Measurements from ENCODE around the gene C2CD2.

The C2CD2 gene

DNA sequence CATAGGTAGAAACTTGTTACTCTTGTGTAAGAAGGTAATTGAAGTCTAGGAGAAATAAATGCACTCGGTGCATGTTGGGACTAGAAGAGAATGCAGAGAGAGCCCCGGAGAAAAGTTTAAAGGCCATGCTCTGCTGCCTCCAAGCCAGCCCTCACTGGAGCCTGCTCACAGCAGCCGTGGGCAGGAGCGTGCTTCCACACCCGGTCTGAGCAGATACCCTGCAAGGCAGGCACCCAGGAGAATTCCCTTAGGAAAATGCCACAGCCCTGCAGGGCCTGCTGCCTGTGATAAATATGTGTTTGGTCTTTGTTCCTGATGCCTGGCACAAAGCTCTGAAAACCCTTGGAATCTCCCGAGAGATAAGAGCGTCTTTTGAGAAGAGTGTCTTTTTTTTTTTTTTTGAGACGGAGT is 22.8 kb downstream of the C2CD2 start:
- DNase-seq (ENCODE audit: low read depth in 1 of 2, low spot score in 1 of 2): no peak
- in situ Hi-C loops (cut with HindIII; ENCODE audit: low pct_unique_long_range_greater_than_20kb, low sequenced_read_pairs): no loop called here
- no peak for TF ChIP-seq JUND (IDR thresholded peaks at IDR 0.05; ENCODE audit: low read depth)

DNA sequence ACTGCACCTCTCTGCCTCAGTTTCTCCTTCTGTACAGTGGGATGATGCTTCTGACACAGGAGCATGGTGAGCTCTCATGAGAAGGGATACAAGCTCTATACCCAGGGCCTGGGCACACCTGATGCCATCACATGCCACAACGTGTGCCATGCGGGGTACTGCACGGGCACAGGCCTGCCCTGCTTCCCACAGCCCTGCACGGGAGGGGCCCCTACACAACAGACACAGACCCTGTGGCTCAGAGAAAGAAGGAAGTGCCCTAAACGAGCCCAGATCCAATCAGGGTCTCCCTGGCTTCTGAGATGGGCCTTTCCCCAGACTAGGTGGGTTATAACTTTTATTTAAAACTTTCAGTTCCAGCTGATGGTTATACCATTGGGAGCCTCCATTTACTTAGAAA is 24.6 kb downstream of the C2CD2 start:
- in situ Hi-C loops (cut with HindIII; ENCODE audit: low pct_unique_long_range_greater_than_20kb, low sequenced_read_pairs): no loop called here
- DNase-seq (ENCODE audit: low read depth in 1 of 2, low spot score in 1 of 2): no peak
- TF ChIP-seq JUND (IDR thresholded peaks at IDR 0.05; ENCODE audit: low read depth): no peak

DNA sequence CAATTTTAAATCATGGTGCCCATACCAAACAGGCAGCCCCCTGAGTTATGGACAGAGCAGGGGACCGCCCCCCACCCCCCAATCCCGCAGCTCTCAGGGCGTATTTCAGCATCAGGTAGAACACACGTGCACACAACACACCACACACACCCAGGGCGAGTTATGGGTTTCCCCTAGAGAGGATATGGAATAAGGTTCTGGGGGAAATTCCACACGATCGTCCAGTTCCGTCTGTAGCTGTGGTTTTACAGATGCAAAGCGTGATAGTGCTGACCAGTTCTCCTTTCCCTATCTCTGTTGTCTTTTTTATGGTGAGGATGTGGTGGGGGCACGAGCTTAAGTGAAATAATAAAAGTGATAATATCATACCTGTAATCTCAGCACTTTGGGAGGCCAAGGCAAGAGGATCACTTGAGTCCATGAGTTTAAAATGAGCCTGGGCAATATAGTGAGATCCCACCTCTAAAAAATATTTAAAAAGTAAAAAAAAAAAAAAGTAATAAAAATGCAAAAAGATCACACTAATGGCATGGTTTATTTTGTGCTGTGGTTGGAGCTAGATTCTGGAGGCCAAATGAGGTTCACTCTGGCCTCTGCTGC is 25.1 kb downstream of the C2CD2 start:
- in situ Hi-C loops (cut with HindIII; ENCODE audit: low pct_unique_long_range_greater_than_20kb, low sequenced_read_pairs): no loop called here

DNA sequence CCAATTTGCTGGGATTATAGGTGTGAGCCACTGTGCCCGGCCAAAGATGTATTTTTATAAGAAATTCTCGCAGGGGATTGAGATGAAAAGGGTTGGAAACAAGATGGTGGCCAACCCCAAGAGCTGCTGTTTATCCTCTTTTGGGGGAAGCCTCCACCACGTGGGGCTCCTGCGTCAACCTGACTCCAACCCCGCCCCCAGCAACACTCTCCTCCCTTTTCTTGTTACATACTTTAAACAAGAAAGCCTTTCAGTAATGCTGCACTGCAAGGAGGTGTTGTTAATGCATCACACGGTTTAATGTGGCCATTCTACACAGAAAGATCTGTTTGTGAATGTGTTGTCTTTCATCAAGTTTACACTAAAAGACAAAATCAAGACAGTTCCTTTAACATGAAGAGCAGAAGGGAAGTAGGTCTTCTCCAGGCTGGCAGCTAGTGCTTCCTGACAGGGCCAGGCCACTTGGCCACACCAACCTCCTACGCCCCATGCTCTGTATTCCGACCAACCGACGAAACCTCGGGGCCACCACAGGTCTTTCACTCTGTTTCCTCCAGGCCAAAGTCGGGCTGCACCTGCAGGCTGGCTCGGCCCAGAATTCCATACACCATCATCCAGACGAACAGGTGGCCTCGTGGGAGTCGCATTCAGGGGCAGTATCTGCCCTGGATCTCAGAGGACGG is 25.9 kb downstream of the C2CD2 start:
- DNase-seq (ENCODE audit: low read depth in 1 of 2, low spot score in 1 of 2): no peak
- TF ChIP-seq JUND (IDR thresholded peaks at IDR 0.05; ENCODE audit: low read depth): no peak
- in situ Hi-C loops (cut with HindIII; ENCODE audit: low pct_unique_long_range_greater_than_20kb, low sequenced_read_pairs): no loop called here

More for the DNA sequence above, 25.1 kb downstream of the C2CD2 start:
- no peak for DNase-seq (ENCODE audit: low read depth in 1 of 2, low spot score in 1 of 2)
- TF ChIP-seq JUND (IDR thresholded peaks at IDR 0.05; ENCODE audit: low read depth): no peak

DNA sequence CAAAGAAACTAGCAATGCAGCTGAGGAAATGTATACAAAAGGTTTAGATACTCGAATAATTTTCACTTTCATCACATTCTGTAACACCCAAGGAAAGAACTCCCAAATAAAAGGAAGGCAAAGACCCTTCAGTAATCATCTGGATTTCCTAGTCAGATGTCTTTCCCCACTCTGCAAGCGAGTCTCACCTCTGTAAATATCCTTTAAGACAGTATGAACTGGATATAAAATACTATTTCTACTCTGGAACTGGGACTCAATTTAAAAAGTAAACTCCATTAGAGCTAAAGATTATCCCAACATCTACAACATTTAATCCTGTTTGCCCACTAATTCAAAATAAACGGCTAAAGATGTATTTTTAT is 27.0 kb downstream of the C2CD2 start:
- no peak for DNase-seq (ENCODE audit: low read depth in 1 of 2, low spot score in 1 of 2)
- no peak for TF ChIP-seq JUND (IDR thresholded peaks at IDR 0.05; ENCODE audit: low read depth)
- in situ Hi-C loops (cut with HindIII; ENCODE audit: low pct_unique_long_range_greater_than_20kb, low sequenced_read_pairs): no loop called here

DNA sequence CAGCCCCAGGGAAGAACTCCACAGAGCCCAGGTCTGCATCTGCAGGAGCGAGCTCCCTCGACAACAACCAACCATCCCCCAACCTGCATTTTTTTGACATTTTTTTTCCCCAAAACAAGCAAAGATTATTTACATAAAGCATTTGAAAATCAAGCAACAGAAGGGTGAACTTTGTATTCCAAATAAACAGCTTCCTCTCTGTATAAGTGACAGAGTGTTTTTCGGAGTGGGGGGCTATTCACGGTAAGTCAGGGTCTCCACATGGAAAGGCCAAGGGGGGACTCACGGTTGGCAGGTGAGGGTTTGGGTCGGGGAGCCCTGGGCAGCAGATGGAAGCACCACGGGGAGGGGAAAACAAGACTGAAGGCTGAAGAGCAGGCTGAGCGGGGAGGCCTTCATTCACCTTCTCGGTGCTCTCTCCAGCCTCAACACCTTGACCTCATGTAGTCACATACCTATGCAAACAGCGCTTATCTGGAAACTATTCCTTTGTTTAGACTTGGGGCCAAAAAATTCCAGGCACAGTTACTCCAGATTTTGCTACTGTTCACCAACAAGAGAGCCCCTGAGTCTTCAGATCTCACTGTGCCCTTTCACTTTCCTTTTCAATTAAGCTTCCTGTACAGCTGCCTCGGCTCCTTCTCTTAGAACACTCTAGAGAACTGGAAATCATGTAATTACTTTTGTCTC is 27.6 kb downstream of the C2CD2 start:
- DNase-seq (ENCODE audit: low read depth in 1 of 2, low spot score in 1 of 2): peak; percentile 41 to 60
- TF ChIP-seq JUND (IDR thresholded peaks at IDR 0.05; ENCODE audit: low read depth): no peak
- in situ Hi-C loops (cut with HindIII; ENCODE audit: low pct_unique_long_range_greater_than_20kb, low sequenced_read_pairs): no loop called here

DNA sequence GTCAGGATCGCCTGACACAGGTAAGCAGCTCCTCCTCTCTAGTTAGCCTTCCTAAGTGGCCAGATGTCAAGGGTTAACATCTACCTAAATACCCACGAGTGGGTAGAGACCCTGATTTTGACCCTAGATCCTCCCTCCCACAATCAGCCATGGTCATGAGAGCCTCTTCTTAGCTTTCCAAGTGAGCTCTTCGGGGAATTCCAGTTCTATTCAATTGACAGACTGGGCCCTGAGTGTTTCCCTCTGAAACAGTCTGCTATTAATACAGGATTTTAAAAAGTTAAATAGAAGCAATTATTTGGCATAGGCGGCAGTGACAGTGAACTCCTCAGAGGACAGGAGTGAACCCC is 28.1 kb downstream of the C2CD2 start:
- TF ChIP-seq JUND (IDR thresholded peaks at IDR 0.05; ENCODE audit: low read depth): no peak
- in situ Hi-C loops (cut with HindIII; ENCODE audit: low pct_unique_long_range_greater_than_20kb, low sequenced_read_pairs): no loop called here
- no peak for DNase-seq (ENCODE audit: low read depth in 1 of 2, low spot score in 1 of 2)

DNA sequence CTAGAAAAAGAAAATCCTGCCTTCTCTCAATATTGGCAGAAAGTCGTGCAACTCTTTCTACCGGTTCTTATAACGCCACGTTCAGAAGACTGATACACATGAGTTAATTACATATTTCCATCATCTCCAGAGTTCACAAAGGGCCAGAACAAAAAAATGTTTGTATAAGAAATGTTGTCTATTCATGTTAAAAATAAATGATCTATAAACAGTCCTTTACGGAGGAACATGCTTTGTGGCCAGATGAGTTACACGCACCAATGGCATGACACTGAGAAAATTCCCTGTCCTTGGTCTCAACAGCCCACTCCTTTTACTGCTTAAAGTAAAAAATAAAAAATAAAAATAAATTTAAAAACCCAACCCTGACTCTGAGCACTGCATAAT is 29.5 kb downstream of the C2CD2 start:
- DNase-seq (ENCODE audit: low read depth in 1 of 2, low spot score in 1 of 2): no peak
- no peak for TF ChIP-seq JUND (IDR thresholded peaks at IDR 0.05; ENCODE audit: low read depth)
- in situ Hi-C loops (cut with HindIII; ENCODE audit: low pct_unique_long_range_greater_than_20kb, low sequenced_read_pairs): no loop called here

DNA sequence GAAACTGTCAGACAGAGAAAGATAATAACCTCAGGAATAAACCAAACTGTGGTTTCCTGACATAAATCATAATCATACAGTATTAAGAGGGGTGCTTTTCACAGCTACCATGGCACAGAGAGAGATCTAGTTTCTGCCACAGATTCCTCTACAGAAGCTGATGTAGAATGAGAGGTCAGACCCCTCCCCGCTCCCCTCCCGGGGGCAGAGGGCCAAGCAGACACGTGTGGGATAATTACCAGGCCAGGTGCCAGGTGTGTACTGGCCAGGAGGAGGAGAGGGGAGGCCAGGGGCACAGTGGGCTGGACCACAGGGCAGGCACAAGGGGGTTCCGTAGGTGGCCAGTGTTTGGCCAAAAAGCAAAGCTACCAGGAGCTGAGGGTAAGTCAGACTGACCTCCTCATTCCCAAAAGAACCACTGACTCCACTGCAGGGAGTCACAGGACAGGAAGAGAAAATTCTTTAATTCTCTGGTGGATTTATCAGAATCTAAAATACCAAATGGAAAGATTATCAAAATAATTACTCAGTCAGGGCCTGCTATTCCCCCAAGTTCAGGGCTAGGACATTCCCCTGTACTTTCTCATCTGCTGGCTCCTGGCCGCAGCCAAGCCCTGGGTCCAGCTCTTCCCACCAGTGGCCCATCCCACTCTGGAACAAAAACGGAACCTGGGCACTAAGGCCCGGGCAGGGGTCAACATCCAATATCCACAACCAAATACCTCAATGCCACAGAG is 30.0 kb downstream of the C2CD2 start:
- TF ChIP-seq JUND (IDR thresholded peaks at IDR 0.05; ENCODE audit: low read depth): no peak
- DNase-seq (ENCODE audit: low read depth in 1 of 2, low spot score in 1 of 2): no peak
- in situ Hi-C loops (cut with HindIII; ENCODE audit: low pct_unique_long_range_greater_than_20kb, low sequenced_read_pairs): no loop called here

DNA sequence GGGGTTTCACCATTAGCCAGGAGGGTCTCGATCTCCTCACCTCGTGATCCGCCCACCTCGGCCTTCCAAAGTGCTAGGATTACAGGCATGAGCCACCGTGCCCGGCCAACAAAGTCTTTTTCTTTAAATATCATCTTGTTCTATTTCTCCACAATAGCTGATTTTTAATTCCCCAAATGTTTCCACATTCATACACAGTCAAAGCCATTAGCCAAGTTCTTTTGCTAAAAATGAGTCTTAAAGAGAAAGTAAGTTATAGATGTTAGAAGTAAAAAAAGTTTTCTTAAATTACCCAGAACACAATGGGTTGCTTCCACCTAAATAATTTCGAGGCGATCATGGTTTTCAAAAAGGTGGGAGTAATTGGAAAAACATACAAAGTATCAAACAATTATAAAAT is 30.6 kb downstream of the C2CD2 start:
- no peak for TF ChIP-seq JUND (IDR thresholded peaks at IDR 0.05; ENCODE audit: low read depth)
- in situ Hi-C loops (cut with HindIII; ENCODE audit: low pct_unique_long_range_greater_than_20kb, low sequenced_read_pairs): no loop called here
- DNase-seq (ENCODE audit: low read depth in 1 of 2, low spot score in 1 of 2): no peak

DNA sequence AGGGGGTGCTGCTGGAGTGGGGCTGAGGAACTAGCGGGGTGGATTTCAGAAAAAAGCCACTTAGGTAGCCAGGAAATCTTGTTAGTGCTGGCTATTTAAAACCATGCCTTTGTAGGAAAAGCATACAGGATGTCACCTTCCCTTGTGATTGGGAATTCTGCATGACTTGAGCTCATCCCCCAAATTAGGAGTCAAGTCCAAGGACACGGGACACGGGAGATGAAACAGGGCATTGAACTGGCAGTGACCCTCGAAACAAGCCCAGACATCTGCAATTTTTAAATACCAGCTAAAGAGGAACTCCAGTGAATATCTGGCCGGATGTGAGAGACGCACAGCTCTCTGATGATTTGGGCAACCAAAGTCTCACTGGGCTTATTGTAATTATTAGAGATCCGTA is 32.8 kb downstream of the C2CD2 start:
- in situ Hi-C loops (cut with HindIII; ENCODE audit: low pct_unique_long_range_greater_than_20kb, low sequenced_read_pairs): no loop called here
- no peak for TF ChIP-seq JUND (IDR thresholded peaks at IDR 0.05; ENCODE audit: low read depth)
- no peak for DNase-seq (ENCODE audit: low read depth in 1 of 2, low spot score in 1 of 2)

DNA sequence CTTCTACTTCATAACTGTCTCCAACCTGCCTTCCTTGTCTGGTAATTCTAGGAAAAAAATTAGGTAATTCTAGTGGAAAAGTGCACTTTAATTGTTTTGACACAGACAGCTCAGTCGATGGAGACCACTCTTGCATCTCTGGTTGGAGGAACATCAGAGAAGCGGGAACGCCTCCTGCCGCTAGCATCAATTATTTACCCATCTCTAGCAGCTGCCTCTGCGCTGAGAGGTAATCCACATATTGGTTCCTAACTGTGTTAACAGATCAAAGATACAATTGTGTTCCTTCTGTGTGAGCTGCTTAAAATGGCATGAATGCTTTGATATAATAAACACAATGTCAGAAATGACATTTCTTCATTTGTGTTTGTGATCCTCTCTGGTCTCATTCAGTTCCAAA is 33.3 kb downstream of the C2CD2 start:
- TF ChIP-seq JUND (IDR thresholded peaks at IDR 0.05; ENCODE audit: low read depth): no peak
- in situ Hi-C loops (cut with HindIII; ENCODE audit: low pct_unique_long_range_greater_than_20kb, low sequenced_read_pairs): no loop called here

More for the DNA sequence above, 33.3 kb downstream of the C2CD2 start:
- DNase-seq (ENCODE audit: low read depth in 1 of 2, low spot score in 1 of 2): no peak

Data from T47D (cell line).